GM12801 (cell line): ENCODE results near the gene HBM.
"Not testable (repeated sequence)": the region's sequence is repeated elsewhere in the genome, so short reads cannot be mapped to it uniquely, and the experiment has no call there.

Source experiments
- CTCF ChIP-seq: IDR thresholded peaks from one replicate; pipeline ENCODE4 v1.5.1; 2011; ENCODE audit warnings: control low read depth; ENCODE audit not compliant: insufficient read length; ENCODE audit errors: extremely low read depth

HBM gene

GRCh38 chr16:175011-175949 lies 9.5 kb downstream of the HBM start:
- TF ChIP-seq CTCF: no peak

GRCh38 chr16:176477-177382 lies 11.0 kb downstream of the HBM start, which contains the start of gene HBA1:
Gene HBA1 (plus strand): TSS chr16:176680. CDS start chr16:176717, 37 bp downstream.
- not testable (repeated sequence) for TF ChIP-seq CTCF

- no peak for TF ChIP-seq CTCF
Measured at GRCh38 chr16:177394-177822, 11.6 kb downstream of the HBM start.

GRCh38 chr16:177981-178667 lies 12.3 kb downstream of the HBM start:
- no peak for TF ChIP-seq CTCF

GRCh38 chr16:178668-179015 lies 12.9 kb downstream of the HBM start:
- no peak for TF ChIP-seq CTCF

- no peak for TF ChIP-seq CTCF
Measured at GRCh38 chr16:179211-180092, 13.7 kb downstream of the HBM start.
